GM18858 (cell line): ENCODE measurements around the gene TEAD1.

Experiments
- ATAC-seq: cut with Tn5 transposase; IDR thresholded peaks from one replicate; pipeline ENCODE4 v1.9.1; 2021; ENCODE audit not compliant: unreplicated experiment

The TEAD1 gene

GRCh38 chr11:12925520-12925919, 251.3 kb downstream of the TEAD1 start:
- ATAC-seq: no peak

GRCh38 chr11:12927221-12927620, 253.0 kb downstream of the TEAD1 start:
- ATAC-seq: no peak

- no peak for ATAC-seq
Observed at GRCh38 chr11:12927886-12928285, 253.7 kb downstream of the TEAD1 start.

GRCh38 chr11:12930850-12931249, 256.6 kb downstream of the TEAD1 start:
- no peak for ATAC-seq

GRCh38 chr11:12932485-12932884, 258.3 kb downstream of the TEAD1 start:
- ATAC-seq: no peak

GRCh38 chr11:12936200-12936599, 262.0 kb downstream of the TEAD1 start:
- ATAC-seq: no peak

GRCh38 chr11:12938590-12939247, 264.5 kb downstream of the TEAD1 start:
- ATAC-seq: no peak

GRCh38 chr11:12941671-12942070, 267.4 kb downstream of the TEAD1 start:
- no peak for ATAC-seq

GRCh38 chr11:12942157-12942556, 267.9 kb downstream of the TEAD1 start:
- no peak for ATAC-seq

- no peak for ATAC-seq
Observed at GRCh38 chr11:12943311-12943710, 269.1 kb downstream of the TEAD1 start.

GRCh38 chr11:12944889-12945288, 270.7 kb downstream of the TEAD1 start:
- ATAC-seq: no peak

GRCh38 chr11:12949453-12949852, 275.2 kb downstream of the TEAD1 start:
- no peak for ATAC-seq

- ATAC-seq: no peak
Observed at GRCh38 chr11:12950670-12951069, 276.4 kb downstream of the TEAD1 start.

- ATAC-seq: no peak
Observed at GRCh38 chr11:12951376-12951775, 277.2 kb downstream of the TEAD1 start.

- no peak for ATAC-seq
Observed at GRCh38 chr11:12952094-12952493, 277.9 kb downstream of the TEAD1 start.

GRCh38 chr11:12958986-12959385, 284.8 kb downstream of the TEAD1 start:
- no peak for ATAC-seq

GRCh38 chr11:12961615-12962014, 287.4 kb downstream of the TEAD1 start:
- ATAC-seq: no peak

- no peak for ATAC-seq
Observed at GRCh38 chr11:12962306-12962705, 288.1 kb downstream of the TEAD1 start.

GRCh38 chr11:12963051-12963450, 288.8 kb downstream of the TEAD1 start:
- no peak for ATAC-seq

GRCh38 chr11:12963792-12964536, 289.7 kb downstream of the TEAD1 start:
- ATAC-seq: no peak

- ATAC-seq: no peak
Observed at GRCh38 chr11:12964650-12965049, 290.4 kb downstream of the TEAD1 start.

GRCh38 chr11:12966002-12966401, 291.8 kb downstream of the TEAD1 start:
- no peak for ATAC-seq

- ATAC-seq: no peak
Observed at GRCh38 chr11:12968101-12968500, 293.9 kb downstream of the TEAD1 start.
